GM15510 (cell line): Measurements from ENCODE around the gene THAP11.

Experiments
- POLR2A ChIP-seq: IDR thresholded peaks from 3 replicates; pipeline ENCODE4 v1.6.1; 2011; ENCODE audit warnings: borderline replicate concordance; ENCODE audit not compliant: insufficient read length; ENCODE audit errors: extremely low read depth

THAP11 gene

DNA sequence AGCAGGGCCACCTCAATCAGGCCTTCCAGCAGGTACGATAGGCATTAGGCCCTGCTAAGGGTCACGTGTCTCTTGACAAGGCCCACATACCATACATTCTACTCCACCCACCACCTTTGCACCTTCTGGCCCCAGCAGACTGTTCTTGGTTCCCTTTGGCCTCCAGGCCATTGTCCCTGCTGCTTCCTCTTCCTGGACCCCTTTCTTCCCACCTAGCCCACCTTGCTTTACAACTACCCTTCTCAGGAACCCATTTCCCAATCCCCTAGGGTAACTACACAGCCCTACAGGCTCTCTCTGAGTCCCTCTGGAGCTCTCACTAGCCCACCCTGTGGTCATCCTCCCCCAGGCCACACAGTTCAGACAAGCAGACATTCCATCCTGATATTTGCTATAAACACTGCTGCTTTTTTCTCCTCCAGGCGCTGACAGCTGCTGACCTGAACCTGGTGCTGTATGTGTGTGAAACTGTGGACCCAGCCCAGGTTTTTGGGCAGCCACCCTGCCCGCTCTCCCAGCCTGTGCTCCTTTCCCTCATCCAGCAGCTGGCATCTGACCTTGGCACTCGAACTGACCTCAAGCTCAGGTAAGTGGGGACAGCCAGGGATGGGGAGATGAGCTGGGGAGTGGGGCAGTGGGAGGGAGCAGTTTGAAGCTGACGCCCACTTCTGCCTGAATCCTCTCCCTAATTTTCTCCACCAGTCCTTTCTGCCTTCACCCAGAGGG is 41.2 kb downstream of the THAP11 start:
- TF ChIP-seq POLR2A: no peak

DNA sequence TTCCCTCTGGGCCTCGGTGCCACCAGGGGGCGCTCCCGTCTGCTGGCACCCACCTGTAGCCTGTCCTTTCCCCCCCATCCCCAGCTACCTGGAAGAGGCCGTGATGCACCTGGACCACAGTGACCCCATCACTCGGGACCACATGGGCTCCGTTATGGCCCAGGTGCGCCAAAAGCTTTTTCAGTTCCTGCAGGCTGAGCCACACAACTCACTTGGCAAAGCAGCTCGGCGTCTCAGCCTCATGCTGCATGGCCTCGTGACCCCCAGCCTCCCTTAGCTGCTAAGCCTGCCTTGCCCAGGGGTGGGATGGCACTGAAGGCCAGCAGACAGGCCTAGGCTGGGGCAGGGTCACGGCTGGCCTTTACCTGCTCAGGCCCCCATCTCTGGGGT is 41.7 kb downstream of the THAP11 start:
- no peak for TF ChIP-seq POLR2A

DNA sequence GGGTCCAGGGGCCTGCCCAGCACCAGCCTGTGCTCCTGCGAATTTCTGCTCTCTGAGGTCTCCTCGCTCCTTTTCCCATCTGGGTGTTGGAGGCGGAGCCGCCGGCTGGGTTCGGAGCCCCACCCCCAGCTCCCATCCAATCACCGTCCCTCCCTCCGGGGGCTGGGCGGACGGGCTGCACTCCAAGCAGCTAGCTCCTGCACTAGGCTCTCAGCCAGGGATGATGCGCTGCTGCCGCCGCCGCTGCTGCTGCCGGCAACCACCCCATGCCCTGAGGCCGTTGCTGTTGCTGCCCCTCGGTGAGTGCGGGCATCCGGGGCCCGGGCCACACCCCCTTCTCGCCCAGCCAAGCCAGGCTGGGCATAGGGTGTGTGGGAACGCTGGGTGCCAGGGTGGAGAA is 42.6 kb downstream of the THAP11 start, which contains the start of gene NRN1L:
Gene NRN1L, plus strand, starts transcription at position 202 of the 400 bp plus-strand sequence. Its CDS starts 19 bp downstream, at position 221.
- no peak for TF ChIP-seq POLR2A

DNA sequence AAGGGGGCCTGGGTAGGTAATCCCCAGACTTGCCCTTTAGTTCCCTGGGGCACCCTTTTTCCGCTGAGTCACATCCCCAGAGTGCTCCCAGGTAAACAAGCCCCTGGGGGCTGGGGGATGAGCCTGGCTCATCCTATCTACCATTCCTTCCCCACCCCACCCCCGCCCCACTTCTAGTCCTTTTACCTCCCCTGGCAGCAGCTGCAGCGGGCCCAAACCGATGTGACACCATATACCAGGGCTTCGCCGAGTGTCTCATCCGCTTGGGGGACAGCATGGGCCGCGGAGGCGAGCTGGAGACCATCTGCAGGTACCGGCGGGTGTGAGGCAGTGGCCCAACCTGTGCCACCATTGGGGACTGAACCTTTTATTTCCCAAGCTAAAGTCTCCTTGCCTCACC is 43.4 kb downstream of the THAP11 start:
- TF ChIP-seq POLR2A: no peak

DNA sequence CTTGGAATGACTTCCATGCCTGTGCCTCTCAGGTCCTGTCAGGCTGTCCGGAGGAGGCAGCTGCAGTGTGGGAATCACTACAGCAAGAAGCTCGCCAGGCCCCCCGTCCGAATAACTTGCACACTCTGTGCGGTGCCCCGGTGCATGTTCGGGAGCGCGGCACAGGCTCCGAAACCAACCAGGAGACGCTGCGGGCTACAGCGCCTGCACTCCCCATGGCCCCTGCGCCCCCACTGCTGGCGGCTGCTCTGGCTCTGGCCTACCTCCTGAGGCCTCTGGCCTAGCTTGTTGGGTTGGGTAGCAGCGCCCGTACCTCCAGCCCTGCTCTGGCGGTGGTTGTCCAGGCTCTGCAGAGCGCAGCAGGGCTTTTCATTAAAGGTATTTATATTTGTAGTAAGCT is 43.9 kb downstream of the THAP11 start:
- no peak for TF ChIP-seq POLR2A

DNA sequence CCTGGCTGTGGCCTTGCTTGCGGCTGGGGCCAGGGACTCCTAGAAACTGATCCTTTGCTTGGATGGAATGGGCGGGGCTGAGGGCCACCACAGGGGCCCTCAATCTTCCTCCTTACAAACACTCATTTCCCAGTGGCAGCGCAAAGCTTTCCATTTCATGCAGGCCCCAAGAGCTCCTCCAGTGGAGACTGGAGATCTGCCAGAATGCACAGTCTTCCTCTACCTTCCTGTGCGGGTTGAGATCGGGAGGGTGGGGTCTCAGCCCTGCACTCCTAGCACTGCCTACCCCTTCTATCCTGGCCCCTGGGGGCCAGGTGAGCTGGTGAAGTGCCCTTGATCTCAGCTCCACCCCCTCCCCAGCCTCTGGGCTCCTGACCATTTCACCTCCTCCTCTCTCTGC is 44.3 kb downstream of the THAP11 start:
- no peak for TF ChIP-seq POLR2A

DNA sequence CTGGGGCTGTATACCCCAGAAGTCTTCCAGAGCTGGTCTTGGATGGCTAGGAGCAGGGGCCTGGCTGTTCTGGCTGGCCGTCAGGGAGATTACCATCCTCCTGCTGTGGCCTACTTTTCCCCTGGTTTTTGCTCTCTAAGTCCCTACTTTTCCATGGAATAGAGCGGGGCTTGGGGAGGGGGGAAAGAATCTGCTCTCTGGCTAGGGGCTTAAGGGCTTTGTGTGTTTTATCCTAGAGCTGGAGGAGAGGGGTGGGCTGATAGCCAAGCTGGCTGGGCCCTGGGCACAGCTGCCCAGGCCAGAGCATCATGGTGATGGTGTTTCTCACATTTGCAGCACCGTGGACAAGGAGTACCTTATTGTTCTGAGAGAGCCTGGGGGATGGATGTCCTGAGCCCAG is 46.2 kb downstream of the THAP11 start:
- no peak for TF ChIP-seq POLR2A

DNA sequence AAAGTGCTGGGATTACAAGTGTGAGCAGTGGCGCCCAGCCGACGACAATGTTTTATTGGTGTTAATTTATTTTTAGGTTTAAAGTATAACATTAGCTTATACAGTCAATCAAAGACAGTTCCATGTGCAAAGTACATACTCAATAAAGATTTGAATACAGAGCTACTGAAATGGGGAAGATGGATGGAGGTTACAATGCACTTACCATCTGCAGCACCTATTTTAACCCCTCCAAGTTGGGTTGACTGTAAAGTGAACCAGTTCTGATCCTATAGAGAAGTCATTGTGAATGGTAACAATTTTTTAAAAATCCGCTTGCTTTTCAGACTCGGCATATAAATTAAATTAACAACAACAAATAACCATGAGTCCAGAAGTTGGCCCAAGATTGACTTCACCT is 50.3 kb downstream of the THAP11 start:
- TF ChIP-seq POLR2A: no peak

DNA sequence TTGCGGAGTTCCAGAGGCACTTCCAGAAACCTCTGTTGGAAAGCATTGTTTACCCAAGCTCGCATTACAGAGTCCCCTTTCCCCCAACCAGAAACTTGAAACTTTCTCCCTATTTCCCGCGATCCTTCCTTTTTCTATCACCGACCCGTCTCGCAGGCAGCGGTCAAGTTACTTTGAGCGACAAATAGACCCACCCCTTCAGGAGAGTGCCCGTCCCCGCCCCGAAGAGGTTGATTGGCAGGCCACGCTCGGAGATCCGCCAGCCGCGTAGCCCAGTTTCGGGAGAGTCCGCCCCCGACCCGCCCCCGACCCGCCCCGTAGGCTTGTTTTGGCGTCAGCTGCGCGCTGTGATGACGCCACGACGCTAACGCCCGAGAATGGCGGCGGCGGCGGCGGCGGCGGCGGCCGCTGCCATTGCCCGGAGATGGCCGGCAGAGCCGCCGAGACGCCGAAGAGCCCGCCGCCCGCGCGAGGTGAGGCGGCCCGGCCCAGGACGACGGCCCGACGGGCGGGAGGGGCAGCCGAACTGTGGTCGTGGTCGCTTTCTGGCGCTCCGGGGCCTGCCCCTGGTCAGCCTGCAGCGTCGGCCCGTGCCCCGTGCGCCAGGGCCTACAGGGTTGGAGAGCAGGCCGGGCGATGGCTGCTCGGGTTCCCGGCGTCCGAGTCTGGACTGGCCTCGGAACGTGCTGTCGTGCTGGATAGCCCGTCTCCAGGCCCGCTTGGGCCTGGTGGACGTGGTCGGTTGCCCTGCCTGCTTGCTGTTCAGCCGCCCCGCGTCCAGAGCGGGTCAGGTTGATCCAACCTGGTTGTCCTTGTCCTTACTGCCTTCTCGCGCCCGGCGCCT is 51.0 kb downstream of the THAP11 start, which contains the start of gene PSKH1:
Gene PSKH1, plus strand, starts transcription at position 356 of the 844 bp plus-strand sequence. CDS start 15,496 bp downstream, outside the sequence.
- TF ChIP-seq POLR2A: peak; percentile 69
